T-cell (primary cell): Measurements from ENCODE around the gene BUD31. TPM values are rescaled to one million over a fixed set of nuclear protein-coding genes. Genes with fewer than 3 reads are reported as not detected.
"Not testable (repeated sequence)": the region's sequence is repeated elsewhere in the genome, so short reads cannot be mapped to it uniquely, and the experiment has no call there.

Source experiments
- ATAC-seq, 4 experiments: fragments of 200-7000 bp in 3 of 4; fragments of 150-1000 bp in 1 of 4; cut with Tn5 transposase; replicated peaks in 1 of 4; 1 replicate in 3 of 4; 2 replicates in 1 of 4; pipeline ENCODE4 v1.10.0; 2021; ENCODE audit warnings: moderate library complexity in 3 of 4, mild to moderate bottlenecking in 2 of 4, moderate number of reproducible peaks in 1 of 4
- CTCF ChIA-PET, 2 donors: fragments of 300-600 bp; sonication (Branson Sonifier 250); formaldehyde crosslinking; loops; one replicate each; lab custom pipeline; 2022; ENCODE audit warnings: antibody characterized with exemption in 2 of 2; lab: Charles Lee
- POLR2A ChIA-PET, 2 donors: fragments of 300-600 bp; sonication (Branson Sonifier 250); formaldehyde crosslinking; loops; one replicate each; lab custom pipeline; 2022; ENCODE audit warnings: antibody characterized with exemption in 2 of 2; lab: Charles Lee
- DNase-seq, 35 experiments: peaks; one replicate each; pipeline versions ENCODE4 v3.0.0 to v3.0.0-alpha.2; 2013 to 2023
- H3K27ac ChIP-seq: one replicate; pipeline ENCODE4 v1.5.1; 2013; ENCODE audit warnings: low read length
- H3K27me3 ChIP-seq, 2 experiments: replicated peaks in 1 of 2; 1 replicate in 1 of 2; 2 replicates in 1 of 2; pipeline versions ENCODE4 v1.6.1 to v1.7.0; 2013; ENCODE audit warnings: low read length in 1 of 2, mixed read lengths in 1 of 2; ENCODE audit not compliant: control insufficient read depth in 2 of 2, insufficient read depth in 2 of 2; ENCODE audit errors: extremely low read depth in 1 of 2
- H3K36me3 ChIP-seq, 2 donors: 1 replicate in 1 of 2; 2 replicates in 1 of 2; pipeline versions ENCODE4 v1.6.1 to v1.7.0; 2013; ENCODE audit warnings: low read length in 1 of 2; ENCODE audit not compliant: control insufficient read depth in 2 of 2, insufficient read depth in 1 of 2; ENCODE audit errors: extremely low read depth in 1 of 2
- H3K4me1 ChIP-seq, 2 experiments: 1 replicate in 1 of 2; 2 replicates in 1 of 2; pipeline versions ENCODE4 v1.6.1 to v1.7.0; 2013; ENCODE audit warnings: low read length in 2 of 2, mixed read lengths in 1 of 2; ENCODE audit not compliant: insufficient read depth in 2 of 2, control insufficient read depth in 1 of 2; ENCODE audit errors: extremely low read depth in 1 of 2
- H3K4me3 ChIP-seq, 2 donors: 1 replicate in 1 of 2; 2 replicates in 1 of 2; pipeline versions ENCODE4 v1.5.1 to v1.7.0; 2013; ENCODE audit warnings: mild to moderate bottlenecking in 2 of 2, low read length in 1 of 2, moderate library complexity in 1 of 2; ENCODE audit not compliant: control insufficient read depth in 1 of 2; ENCODE audit errors: extremely low read depth in 1 of 2
- H3K9me3 ChIP-seq: 2 replicates; pipeline ENCODE4 v1.7.0; 2013
- H3K27ac Mint-ChIP-seq, 2 donors: one replicate each; pipeline ENCODE4 v1.8.0; 2020 to 2021; ENCODE audit warnings: mild to moderate bottlenecking in 2 of 2, mixed read lengths in 2 of 2
- H3K27me3 Mint-ChIP-seq, 2 donors: one replicate each; pipeline ENCODE4 v1.8.0; 2021 to 2022; ENCODE audit warnings: mixed read lengths in 2 of 2
- H3K36me3 Mint-ChIP-seq: one replicate; pipeline ENCODE4 v1.8.0; 2021; ENCODE audit warnings: mixed read lengths
- H3K4me1 Mint-ChIP-seq, 3 donors: one replicate each; pipeline ENCODE4 v1.8.0; 2020 to 2022; ENCODE audit warnings: mixed read lengths in 3 of 3, mild to moderate bottlenecking in 1 of 3
- H3K4me3 Mint-ChIP-seq, 3 donors: one replicate each; pipeline ENCODE4 v1.8.0; 2020 to 2022; ENCODE audit warnings: mild to moderate bottlenecking in 3 of 3, mixed read lengths in 3 of 3, moderate library complexity in 3 of 3
- H3K9me3 Mint-ChIP-seq, 3 donors: one replicate each; pipeline ENCODE4 v1.8.0; 2020 to 2022; ENCODE audit warnings: mixed read lengths in 3 of 3
- WGBS: methylation state at CpG from one replicate; pipeline ENCODE4 v1.1.5; 2013; ENCODE audit warnings: missing lambda C conversion rate; ENCODE audit not compliant: insufficient coverage; 5-methylcytosine and 5-hydroxymethylcytosine counted together
- total RNA-seq, 35 experiments: library from RNA in 6 of 35; stranded (reverse) in 6 of 35; fragments of 120-200 nt in 1 of 35; gene quantifications; one replicate each; pipeline versions ENCODE4 v1.2.1 to v1.2.4 and lab custom pipeline; 2013 to 2026

The BUD31 gene
- total RNA-seq, 5 donors from 2014 or later (not counting 1 experiment from before 2014, with no cell fraction given), result 63.2 to 127 (median 82.3) TPM

DNA sequence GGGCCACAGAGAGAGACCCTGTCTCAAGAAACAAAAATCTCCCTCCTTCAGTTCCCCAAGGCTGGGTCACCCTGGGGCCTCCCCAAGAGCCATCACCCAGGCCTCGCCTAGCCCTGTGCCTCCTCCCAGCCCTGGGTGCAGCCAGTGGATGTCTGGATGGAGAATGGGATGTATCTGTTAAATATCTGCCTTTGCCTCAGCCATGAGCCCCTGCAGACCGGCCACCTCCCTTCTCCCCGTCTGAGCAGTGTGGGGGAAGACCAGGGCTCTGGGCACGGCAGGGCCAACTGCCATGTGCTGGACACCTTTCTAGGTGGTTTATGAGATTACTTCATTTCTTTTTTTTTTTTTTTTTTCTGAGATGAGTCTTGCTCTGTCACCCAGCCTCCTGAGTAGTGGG, 24.2 kb upstream of the BUD31 start:
- ATAC-seq (no peak), DNase-seq (no peak)
- no peaks in the 10 kb centered on the region for H3K27me3 ChIP-seq
- peaks cover 15 to 69% of the 10 kb centered on the region in 2 experiments for H3K4me1 ChIP-seq
- peak overlapping the region in 1 of 2 donors; percentile 59 for H3K27ac Mint-ChIP-seq
- peaks cover 14% of the 10 kb centered on the region for H3K36me3 Mint-ChIP-seq
- H3K4me3 ChIP-seq, result no peak overlapping the region
- no CpG with 5 or more reads among the region's 4 CpGs for WGBS
- H3K4me1 Mint-ChIP-seq, result peaks cover 36 to 47% (median 40%) of the 10 kb centered on the region in 3 donors
- H3K9me3 ChIP-seq, result no peaks in the 10 kb centered on the region
- no peaks in the 10 kb centered on the region for H3K27me3 Mint-ChIP-seq
- CTCF ChIA-PET, result no interaction called here
- peak overlapping the region; percentile 11 for H3K27ac ChIP-seq
- POLR2A ChIA-PET, result interaction anchor here in 1 of 2 donors (0.6 kb wide), 2 partner anchors 22 to 24 kb away, joined by 3 to 6 read pairs; no protein-coding TSS in a partner anchor
- H3K36me3 ChIP-seq, result peaks cover 25 to 59% of the 10 kb centered on the region in 2 donors
- no peaks in the 10 kb centered on the region for H3K9me3 Mint-ChIP-seq
- H3K4me3 Mint-ChIP-seq, result no peak overlapping the region

DNA sequence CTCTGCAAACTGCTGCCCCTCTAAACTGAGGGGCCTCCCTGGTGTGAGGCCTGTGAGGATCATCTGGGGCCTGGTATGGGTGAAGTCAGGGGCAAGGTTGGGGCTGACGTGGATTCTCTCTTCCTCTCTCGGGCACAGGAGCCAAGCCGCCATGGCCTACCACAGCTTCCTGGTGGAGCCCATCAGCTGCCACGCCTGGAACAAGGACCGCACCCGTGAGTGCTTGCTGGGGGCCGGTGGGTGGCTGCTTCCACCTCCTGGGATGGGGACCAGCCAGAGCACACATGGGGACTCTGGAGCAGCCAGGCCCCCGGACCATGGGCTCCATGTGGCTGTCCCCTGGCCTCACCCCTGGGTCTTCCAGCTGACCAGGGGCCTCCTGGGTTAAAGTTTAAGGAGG, 23.2 kb upstream of the BUD31 start:
- Histone ChIP-seq H3K27ac (peak overlapping the region; percentile 56), H3K4me3 (no peak overlapping the region), H3K27me3 (no peaks in the 10 kb centered on the region), H3K9me3 (no peaks in the 10 kb centered on the region), H3K4me1 (peaks cover 8 to 59% of the 10 kb centered on the region in 2 experiments), H3K36me3 (peaks cover 26 to 70% of the 10 kb centered on the region in 2 donors)
- DNase-seq (peak in 1 of 35 experiments; percentile 23), ATAC-seq (no peak)
- peaks cover 14% of the 10 kb centered on the region for H3K36me3 Mint-ChIP-seq
- H3K4me1 Mint-ChIP-seq, result peaks cover 26 to 37% (median 29%) of the 10 kb centered on the region in 3 donors
- ChIA-PET CTCF (interaction anchor here in 1 of 2 donors (0.8 kb wide), 1 partner anchor 33 kb away, joined by 5 read pairs; no protein-coding TSS in a partner anchor), POLR2A (no interaction called here)
- no peaks in the 10 kb centered on the region for H3K9me3 Mint-ChIP-seq
- H3K4me3 Mint-ChIP-seq, result no peak overlapping the region
- 76% methylated on average over 7 of the region's 8 CpGs for WGBS
- H3K27me3 Mint-ChIP-seq, result no peaks in the 10 kb centered on the region
- H3K27ac Mint-ChIP-seq, result peak overlapping the region; percentile 28 to 36

DNA sequence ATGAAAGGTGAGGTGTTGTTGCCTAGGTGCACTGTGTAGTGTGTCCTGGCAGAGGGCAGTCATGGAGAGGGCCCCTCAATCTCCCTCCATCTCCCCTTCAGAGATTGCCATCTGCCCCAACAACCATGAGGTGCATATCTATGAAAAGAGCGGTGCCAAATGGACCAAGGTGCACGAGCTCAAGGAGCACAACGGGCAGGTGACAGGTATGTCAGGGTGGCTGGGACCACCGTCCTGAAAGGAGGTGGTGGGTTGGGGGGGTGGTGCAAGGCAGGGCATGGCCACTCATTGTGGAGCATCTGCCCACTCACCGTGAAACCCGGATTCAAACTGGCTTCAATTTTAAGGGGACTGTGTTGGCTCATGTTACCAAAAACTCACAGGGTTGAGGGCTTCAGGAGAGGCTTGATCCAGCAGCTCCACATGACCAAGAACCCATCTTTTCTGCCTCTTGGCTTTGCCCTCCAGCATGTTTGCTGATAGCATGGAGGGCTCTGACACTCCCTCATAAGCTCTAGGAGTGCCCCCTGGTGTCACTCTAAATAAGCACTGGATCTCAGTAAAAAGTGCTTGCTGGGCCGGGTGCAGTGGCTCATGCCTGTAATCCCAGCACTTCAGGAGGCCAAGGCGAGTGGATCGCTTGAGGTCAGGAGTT, 22.1 kb upstream of the BUD31 start:
- H3K4me1 Mint-ChIP-seq, result peaks cover 16 to 26% (median 18%) of the 10 kb centered on the region in 3 donors
- peaks cover 33 to 74% of the 10 kb centered on the region in 2 donors for H3K36me3 ChIP-seq
- POLR2A ChIA-PET, result interaction anchor here (0.7 kb wide), 2 partner anchors 18 to 21 kb away, joined by 5 to 10 read pairs; no protein-coding TSS in a partner anchor
- H3K27ac ChIP-seq, result no peak overlapping the region
- CTCF ChIA-PET, result interaction anchor here (0.6 to 0.9 kb wide), 3 partner anchors 8 to 137 kb away, joined by 3 to 5 read pairs (median 4); no protein-coding TSS in a partner anchor
- peaks cover 2 to 47% of the 10 kb centered on the region in 2 experiments for H3K4me1 ChIP-seq
- peaks cover 10% of the 10 kb centered on the region for H3K36me3 Mint-ChIP-seq
- H3K9me3 ChIP-seq, result no peaks in the 10 kb centered on the region
- DNase-seq (peak in 19 of 35 experiments; percentile 19 to 68 (median 32)), ATAC-seq (peak; percentile 52 to 83 (median 78))
- H3K4me3 ChIP-seq, result no peak overlapping the region
- H3K27ac Mint-ChIP-seq, result peak overlapping the region; percentile 5 to 77
- H3K27me3 Mint-ChIP-seq, result no peaks in the 10 kb centered on the region
- no peak overlapping the region for H3K4me3 Mint-ChIP-seq
- no peaks in the 10 kb centered on the region for H3K27me3 ChIP-seq
- H3K9me3 Mint-ChIP-seq, result no peaks in the 10 kb centered on the region
- WGBS, result 92% methylated on average over 7 of the region's 9 CpGs

DNA sequence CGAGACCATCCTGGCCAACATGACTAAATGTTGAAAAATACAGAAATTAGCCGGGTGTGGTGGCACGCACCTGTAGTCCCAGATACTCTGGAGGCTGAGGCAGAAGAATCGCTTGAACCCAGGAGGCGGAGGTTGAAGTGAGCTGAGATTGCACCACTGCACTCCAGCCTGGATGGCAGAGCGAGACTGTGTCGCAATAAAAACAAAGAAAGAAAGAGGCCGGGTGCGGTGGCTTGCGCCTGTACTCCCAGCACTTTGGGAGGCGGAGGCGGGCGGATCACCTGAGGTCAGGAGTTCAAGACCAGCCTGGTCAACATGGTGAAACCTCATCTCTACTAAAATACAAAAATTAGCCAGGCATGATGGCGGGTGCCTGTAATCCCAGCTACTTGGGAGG, 21.5 kb upstream of the BUD31 start:
- DNase-seq, ATAC-seq, H3K9me3 Mint-ChIP-seq, H3K4me3 Mint-ChIP-seq, H3K27ac ChIP-seq, H3K27me3 Mint-ChIP-seq, H3K4me3 ChIP-seq, H3K27me3 ChIP-seq, H3K9me3 ChIP-seq: not testable (repeated sequence)
- peak overlapping the region; percentile 5 to 77 for H3K27ac Mint-ChIP-seq
- peaks cover 16 to 30% (median 21%) of the 10 kb centered on the region in 3 donors for H3K4me1 Mint-ChIP-seq
- Histone ChIP-seq H3K4me1 (peaks cover under 1 to 46% of the 10 kb centered on the region in 2 experiments), H3K36me3 (peaks cover 33 to 77% of the 10 kb centered on the region in 2 donors)
- ChIA-PET CTCF (interaction anchor here (0.6 to 0.9 kb wide), 2 partner anchors 11 to 136 kb away, joined by 4 to 5 read pairs; no protein-coding TSS in a partner anchor), POLR2A (interaction anchor here (0.5 to 0.7 kb wide), 3 partner anchors 10 to 47 kb away, joined by 3 to 10 read pairs (median 9); no protein-coding TSS in a partner anchor)
- H3K36me3 Mint-ChIP-seq, result peaks cover 10% of the 10 kb centered on the region
- 100% methylated on average over 6 of the region's 14 CpGs for WGBS

DNA sequence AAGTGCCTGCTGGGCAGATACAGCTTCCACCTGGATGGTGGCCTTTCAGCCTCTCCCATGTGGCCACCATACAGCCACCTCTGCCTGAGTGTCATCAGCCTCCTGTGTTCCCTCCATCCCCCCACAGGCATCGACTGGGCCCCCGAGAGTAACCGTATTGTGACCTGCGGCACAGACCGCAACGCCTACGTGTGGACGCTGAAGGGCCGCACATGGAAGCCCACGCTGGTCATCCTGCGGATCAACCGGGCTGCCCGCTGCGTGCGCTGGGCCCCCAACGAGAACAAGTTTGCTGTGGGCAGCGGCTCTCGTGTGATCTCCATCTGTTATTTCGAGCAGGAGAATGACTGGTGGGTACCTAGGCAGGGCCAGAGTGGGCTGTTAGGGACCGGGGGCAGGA, 20.9 kb upstream of the BUD31 start:
- Mint-ChIP-seq H3K9me3 (no peaks in the 10 kb centered on the region), H3K27ac (peak overlapping the region in 1 of 2 donors; percentile 28), H3K27me3 (no peaks in the 10 kb centered on the region), H3K4me1 (peaks cover 16 to 33% (median 25%) of the 10 kb centered on the region in 3 donors), H3K36me3 (peaks cover 10% of the 10 kb centered on the region), H3K4me3 (no peak overlapping the region)
- Histone ChIP-seq H3K4me1 (peaks cover 3 to 46% of the 10 kb centered on the region in 2 experiments), H3K27me3 (no peaks in the 10 kb centered on the region), H3K4me3 (no peak overlapping the region), H3K27ac (no peak overlapping the region), H3K9me3 (no peaks in the 10 kb centered on the region), H3K36me3 (peaks cover 33 to 81% of the 10 kb centered on the region in 2 donors)
- ChIA-PET POLR2A (interaction anchor here (0.5 to 0.7 kb wide), 4 partner anchors 9 to 819 kb away, joined by 3 to 9 read pairs (median 4); no protein-coding TSS in a partner anchor), CTCF (no interaction called here)
- DNase-seq, result no peak
- ATAC-seq, result no peak
- 96% methylated on average over 12 of the region's 20 CpGs for WGBS

DNA sequence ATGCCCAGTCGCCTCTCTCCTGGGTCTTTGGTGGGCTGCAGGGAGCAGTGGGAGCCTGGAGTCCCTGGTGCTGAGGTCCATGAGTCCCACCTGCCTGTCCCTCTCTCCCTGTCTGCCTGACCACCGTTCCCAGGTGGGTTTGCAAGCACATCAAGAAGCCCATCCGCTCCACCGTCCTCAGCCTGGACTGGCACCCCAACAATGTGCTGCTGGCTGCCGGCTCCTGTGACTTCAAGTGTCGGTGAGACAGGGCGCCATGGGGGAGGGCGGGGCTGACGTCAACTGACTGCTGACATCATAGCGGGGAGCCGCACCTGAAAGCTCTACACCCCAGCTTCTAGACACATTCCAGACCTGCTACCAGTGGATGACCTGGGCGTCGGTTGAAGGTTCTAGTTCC, 19.0 kb upstream of the BUD31 start:
- Histone ChIP-seq H3K36me3 (peaks cover 32 to 82% of the 10 kb centered on the region in 2 donors), H3K9me3 (no peaks in the 10 kb centered on the region), H3K27ac (no peak overlapping the region), H3K27me3 (no peaks in the 10 kb centered on the region), H3K4me3 (no peak overlapping the region), H3K4me1 (peaks cover 8 to 44% of the 10 kb centered on the region in 2 experiments)
- ChIA-PET POLR2A (no interaction called here), CTCF (interaction anchor here in 1 of 2 donors (0.6 kb wide), 1 partner anchor 345 kb away, joined by 3 read pairs; no protein-coding TSS in a partner anchor)
- Mint-ChIP-seq H3K27me3 (no peaks in the 10 kb centered on the region), H3K36me3 (peaks cover 7% of the 10 kb centered on the region), H3K4me1 (peaks cover 12 to 32% (median 23%) of the 10 kb centered on the region in 3 donors), H3K27ac (no peak overlapping the region), H3K9me3 (no peaks in the 10 kb centered on the region), H3K4me3 (no peak overlapping the region)
- WGBS, result 97% methylated on average over 12 of the region's 13 CpGs
- no peak for ATAC-seq
- no peak for DNase-seq
